ENCODE measurements around the gene CCDC51.
A peak's percentile ranks its signal among the peaks of the same experiment; 100 is the strongest.

The CCDC51 gene

DNA sequence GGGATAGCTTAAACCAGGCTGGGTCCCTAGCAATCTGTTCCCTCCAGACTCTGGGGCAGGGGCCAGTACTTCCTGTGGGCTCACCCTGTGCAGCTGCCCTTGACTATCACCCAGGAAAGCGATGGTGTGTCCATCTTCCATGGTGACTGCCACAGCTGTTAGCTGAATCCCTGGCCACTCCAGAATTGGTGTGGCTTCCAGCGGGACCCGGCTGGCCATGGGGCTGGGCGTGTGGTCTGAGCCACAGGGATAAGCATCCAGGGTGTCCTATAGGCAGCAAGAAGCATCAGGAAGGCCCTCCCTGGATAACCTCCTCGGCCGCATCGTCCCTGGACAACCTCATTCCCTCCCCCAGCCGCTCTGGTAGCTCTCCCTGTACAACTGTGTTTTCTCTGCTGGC, 17.2 kb downstream of the CCDC51 start:
- no peak for DNase-seq (ENCODE audit: insufficient read length, low spot score)
- no peak for FAIRE-seq

DNA sequence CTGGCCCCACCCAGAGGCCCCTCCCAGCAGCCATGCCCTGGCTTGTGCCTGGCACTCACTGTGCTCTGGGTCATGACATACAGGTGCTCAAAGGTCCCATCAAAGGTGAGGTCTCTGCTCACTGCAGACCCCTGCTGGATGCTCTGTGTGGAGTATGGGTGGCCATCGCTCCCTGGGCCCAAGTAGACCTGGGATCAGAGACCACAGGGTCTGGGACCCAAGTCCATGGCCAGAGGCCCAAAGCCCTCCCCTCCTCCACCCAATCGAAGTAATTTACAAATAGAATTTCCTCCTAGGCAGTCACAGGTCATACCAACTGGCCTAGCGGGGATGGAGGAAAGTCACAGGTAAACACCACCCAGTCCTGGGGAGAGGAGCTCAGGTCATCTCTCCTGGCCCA, 17.6 kb downstream of the CCDC51 start:
- no peak for FAIRE-seq

DNA sequence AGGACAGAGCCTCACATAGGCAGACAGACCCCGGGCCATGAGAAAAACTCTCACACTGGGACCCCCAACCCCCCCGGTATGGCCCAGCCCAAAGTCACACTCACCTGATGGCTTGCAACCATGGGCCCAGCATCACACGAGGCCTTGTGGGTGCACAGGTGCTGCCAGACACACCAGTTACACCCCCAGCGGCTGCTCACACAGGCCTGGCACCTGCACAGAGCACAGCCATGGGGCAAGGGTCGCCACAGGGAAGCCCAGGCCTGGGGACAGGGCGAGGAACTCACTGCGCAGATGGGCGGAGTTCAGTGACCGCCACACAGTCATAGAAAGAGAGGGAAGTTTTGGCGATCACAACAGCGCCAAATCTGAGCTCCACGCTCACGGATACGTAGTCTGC, 19.4 kb downstream of the CCDC51 start:
- no peak for DNase-seq (ENCODE audit: insufficient read length, low spot score)
- FAIRE-seq = no peak

More for the DNA sequence above, 17.6 kb downstream of the CCDC51 start:
- no peak for DNase-seq (ENCODE audit: insufficient read length, low spot score)

DNA sequence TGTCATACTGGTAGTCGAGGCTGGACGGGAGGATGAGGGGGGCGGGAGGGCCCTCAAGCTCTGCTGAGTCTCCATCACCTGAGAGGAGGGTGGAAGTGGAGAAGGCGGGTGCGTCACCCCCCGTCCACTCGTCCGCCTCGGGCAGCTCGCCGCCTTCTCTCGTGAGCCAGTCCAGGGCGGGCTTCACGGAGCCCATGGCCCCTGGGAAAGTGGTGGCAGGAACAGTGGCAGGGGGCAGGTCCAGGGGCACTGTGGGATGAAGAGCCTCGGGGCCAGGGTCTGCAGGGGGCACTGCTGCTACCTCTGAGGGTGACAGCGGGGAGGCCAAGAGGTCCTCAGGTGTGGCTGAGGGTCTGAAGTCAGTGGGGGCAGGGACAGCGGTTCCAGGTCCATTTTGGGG, 20.3 kb downstream of the CCDC51 start:
- no peak for FAIRE-seq
- DNase-seq (ENCODE audit: insufficient read length, low spot score) = no peak

DNA sequence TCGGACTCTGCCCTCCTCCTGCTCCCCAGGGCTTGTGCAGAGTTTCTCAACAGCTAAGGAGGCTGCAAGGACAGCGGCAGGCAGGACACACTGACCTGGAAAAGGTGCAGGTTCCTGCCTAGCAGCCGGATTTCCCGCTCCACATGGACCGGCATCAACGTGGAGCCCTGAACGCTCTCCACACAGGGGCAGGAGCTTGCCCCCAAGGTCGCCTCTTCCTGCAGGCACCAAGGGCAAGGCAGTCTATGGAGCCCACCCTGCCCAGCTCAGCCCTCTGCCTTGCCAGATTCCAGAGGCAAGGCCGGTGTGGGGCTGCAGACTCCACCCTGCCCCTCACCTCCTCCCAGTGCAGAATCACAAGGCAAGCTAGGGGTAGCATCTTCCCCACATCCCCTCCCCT, 20.8 kb downstream of the CCDC51 start:
- FAIRE-seq = no peak
- no peak for DNase-seq (ENCODE audit: insufficient read length, low spot score)

DNA sequence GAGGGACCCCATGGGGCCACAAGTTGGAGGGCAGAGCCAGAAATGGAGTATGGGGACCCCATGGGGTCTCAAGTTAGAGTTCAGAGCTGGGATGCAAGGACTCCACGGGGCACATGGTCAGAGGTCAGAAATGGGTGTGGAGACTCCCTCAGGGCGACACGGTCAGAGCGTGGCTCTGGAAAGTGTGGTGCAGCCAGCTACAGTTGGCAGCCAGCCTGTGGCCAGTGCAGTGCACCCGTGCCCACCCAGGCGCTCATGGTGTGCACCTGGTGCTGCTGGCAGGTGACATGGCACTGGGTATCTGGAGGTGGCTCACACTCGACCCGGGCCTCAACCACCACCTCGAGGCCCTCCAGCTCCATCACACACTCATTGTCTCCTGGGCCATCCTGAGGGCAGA, 21.3 kb downstream of the CCDC51 start:
- DNase-seq (ENCODE audit: insufficient read length, low spot score) = no peak
- FAIRE-seq = no peak

DNA sequence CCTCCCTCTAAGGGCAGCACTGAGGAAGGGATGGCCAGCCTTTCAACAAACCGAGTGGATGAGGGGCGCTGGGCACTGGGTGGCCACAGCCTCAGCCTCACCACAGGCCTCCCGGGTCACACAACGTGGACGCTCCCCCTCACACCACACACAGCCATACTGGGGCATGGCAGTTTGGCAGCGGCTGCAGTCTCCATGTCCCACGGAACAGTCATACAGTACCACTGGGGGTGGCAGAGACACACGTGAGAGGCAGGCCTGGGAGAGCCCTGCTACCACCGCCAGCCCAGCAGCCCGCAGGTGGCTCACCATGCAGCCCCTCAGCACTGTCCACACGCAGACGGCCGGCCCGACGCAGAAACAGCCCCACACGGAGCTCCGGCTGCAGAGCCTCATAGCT, 21.8 kb downstream of the CCDC51 start:
- FAIRE-seq = no peak
- no peak for DNase-seq (ENCODE audit: insufficient read length, low spot score)

DNA sequence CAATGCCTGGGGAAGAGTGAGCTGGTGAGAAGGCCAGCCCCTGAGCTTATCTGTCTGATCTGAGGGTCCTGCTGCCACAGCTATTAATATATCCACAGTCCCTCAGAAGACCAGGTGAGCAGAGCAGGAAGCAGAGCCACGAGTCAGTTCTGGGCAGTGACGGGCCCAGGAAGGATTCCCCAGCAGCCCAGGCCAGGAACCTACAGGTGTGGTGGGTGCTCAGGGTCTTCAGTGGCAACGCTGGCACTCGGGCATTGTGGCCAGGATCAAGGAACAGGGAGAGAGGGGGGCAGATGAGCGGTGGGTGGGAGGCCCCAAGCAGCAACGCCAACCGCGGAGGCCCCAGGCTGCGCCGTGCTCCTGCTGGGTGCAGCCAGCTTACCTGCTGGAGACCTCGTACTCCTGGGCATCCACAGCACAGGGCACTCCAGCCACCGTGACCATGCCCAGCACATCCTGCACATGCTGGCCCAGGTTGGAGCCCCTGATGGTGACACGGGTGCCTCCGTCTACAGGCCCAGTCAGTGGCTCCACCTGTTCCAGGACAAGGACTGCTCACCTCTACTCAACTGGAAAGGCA, 22.3 kb downstream of the CCDC51 start:
- no peak for FAIRE-seq
- no peak for DNase-seq (ENCODE audit: insufficient read length, low spot score)

DNA sequence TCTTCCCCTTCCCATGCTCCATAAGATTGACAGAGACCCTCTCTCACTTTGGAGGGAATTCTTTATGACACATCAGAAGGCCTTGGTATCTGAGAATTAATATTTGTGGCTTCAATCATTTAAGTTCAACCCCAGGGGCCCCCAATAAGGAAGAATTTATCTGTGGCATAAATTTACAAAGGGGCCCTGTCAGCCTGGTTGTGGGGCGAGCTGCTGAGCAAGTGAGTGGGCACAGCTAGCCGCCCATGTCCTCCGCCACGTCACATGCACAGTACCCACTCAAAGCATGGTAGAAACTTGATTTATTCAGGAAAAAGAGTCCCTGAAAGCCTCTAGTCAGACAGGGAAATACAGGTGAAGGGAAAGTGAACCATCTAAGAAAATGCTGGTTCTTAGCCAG, 23.4 kb downstream of the CCDC51 start:
- DNase-seq (ENCODE audit: insufficient read length, low spot score) = no peak
- no peak for FAIRE-seq

DNA sequence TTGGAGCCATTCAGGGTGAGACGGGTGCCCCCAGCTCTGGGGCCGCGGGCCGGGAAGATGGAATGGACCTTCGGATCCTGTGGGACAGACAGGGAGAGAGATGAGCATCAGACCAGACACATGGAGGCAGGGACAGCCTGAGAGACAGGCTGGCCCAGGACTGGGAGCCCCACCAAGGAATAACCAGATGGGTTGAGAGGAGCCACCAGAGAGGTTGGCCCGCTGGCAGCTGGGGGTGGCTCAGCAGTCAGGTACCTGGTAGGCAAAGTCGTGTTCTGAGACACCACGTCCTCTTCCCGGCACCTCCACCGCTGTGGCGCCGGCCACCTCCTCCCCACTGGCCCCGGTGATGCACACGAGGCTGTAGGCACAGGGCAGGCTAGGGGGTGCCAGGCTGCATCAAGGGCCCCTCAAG, 23.8 kb downstream of the CCDC51 start:
- DNase-seq (ENCODE audit: insufficient read length, low spot score) (no peak), FAIRE-seq (no peak)

DNA sequence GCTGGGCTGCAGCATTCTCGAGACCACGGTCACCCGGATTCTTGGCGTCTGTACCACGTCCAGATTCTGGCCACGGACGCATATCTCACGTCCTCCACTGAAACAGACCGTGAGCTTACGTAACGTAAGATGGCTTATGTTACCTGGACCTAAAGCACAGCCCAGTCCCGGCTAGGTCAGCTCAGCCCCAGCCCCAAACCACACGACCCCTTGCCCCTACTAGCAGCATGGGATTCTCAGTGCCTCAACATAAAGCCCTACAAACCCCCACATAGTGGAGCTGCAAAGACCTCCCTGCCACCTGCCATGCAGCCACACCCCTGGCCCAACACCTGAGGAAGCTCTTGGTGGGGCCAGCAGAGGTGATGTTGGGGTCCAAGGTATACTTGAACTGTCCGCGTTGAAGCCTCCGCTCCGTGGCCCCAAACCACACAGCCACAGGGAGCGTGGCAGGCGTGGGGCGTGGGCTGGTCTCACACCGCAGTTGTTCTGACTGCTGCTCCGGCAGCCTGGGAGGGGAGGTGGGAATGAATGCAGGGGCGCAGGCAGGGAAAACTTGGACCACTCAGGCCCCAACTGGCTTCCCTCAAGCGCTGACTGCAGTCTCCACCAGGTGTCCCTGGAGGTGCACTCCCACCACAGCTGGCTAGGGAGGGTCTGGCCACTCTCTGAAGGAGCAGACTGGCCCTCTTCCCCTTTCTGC, 24.5 kb downstream of the CCDC51 start:
- FAIRE-seq (no peak), DNase-seq (ENCODE audit: insufficient read length, low spot score) (no peak)

DNA sequence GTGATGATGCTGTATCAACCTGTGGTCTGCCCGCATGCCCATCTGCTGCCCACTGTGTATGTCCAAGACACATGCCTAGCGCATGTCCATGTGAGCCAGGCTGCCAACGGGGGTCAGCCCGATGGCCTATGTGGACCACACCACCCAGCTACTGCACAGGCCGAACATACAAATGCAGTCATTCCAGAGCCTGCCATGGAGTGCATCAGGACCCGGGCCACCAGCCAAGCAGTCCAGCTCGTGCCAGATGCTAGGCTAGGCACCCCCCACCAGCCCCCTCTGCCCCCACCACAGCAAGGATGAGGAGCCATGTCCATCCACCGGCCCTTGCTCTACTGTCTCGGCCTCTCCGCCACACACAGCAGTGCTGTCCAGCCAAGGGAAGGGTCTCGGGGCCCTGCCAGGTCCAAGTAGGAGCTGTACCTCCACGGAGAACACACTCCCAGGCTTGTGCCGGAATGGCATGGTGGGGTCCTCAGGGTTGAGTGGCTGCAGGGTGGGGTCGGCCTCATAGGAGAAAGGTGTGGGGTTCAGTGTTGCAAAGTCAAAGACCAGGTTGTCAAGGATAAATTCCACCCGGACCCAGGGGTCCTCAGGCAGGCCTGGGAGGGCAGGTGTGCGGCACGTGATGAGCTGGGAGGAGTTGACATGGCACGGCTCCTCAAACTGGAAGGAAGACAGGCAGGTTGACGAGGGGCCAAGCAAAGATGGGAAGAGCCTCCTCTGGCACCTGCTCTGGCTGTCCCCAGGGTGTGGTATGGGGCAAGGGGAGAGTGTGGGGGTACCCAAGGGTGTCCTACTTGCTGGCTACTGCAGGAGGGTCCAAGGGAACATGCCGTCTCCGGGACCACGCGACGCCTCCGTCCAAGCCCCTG, 25.3 kb downstream of the CCDC51 start:
- FAIRE-seq (no peak), DNase-seq (ENCODE audit: insufficient read length, low spot score) (no peak)

DNA sequence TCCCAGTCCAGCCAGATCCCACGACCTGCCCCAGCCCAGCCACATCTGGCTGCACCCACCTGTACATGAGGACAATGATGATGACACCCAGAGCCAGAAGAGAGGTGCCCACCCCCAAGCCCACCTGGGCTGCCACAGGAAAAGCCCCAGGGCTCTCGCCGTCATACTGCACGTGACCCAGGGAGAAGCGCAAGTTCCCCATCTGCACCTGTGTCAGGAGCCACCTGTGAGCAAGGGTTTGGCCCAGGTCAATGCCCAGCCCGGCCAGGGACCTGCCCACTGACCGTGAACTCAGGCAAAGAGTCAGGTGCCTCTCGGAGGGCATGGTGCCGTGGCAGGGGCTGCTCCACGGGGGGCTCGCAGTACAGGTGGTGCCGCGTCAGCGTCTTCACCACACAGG, 26.3 kb downstream of the CCDC51 start:
- no peak for FAIRE-seq
- DNase-seq (ENCODE audit: insufficient read length, low spot score) = no peak

DNA sequence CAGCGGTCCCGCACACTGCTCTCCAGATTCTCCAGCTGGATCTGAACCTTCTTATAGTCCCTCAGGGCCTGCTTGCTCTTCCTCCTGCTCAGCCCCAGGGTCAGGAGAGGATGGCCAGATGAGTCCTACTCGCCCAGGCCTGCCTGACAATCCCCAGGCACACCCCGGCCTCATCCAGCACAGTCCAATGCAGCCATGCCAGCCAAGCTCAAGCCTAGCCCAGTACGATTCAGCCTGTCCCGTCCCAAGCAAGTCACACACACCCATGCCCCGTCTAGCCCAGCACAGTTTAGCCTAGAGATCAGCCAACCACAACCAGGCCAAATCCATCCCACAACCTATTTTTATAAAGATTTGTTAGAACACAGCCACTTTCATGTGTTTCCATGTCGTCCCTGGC, 26.8 kb downstream of the CCDC51 start:
- DNase-seq (ENCODE audit: insufficient read length, low spot score) = no peak
- FAIRE-seq = peak; percentile 26

DNA sequence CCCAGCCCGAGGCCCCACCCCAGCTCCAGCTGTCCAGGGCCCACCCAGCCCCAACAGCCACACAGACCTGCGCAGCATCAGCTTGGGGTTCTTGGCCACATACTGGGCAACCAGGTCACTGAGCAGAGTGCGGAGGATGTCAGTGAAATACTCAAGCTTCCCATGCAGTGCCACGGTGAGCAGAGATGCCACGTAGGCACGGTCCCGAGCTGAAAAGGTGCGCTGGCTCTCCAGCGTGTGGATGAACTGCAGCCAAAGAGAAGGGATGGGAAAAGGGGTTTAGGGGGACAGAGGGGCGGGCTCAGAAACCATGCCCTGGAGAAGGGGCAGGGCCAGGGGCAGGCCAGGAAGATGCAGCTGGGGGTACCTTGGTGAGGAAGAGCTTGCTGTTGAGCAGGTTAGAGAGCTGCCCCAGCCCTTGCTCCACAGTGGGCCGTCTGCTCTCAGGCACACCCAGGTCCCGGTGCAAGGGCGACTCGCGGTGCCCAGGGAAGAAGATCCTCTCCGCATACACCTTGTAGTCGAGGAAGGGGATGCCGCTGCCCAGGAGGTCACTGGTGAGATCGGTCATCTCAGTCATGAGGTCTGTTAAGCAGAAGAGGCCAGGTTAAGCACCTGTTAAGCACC, 27.4 kb downstream of the CCDC51 start:
- DNase-seq (ENCODE audit: insufficient read length, low spot score) = no peak
- FAIRE-seq = no peak

DNA sequence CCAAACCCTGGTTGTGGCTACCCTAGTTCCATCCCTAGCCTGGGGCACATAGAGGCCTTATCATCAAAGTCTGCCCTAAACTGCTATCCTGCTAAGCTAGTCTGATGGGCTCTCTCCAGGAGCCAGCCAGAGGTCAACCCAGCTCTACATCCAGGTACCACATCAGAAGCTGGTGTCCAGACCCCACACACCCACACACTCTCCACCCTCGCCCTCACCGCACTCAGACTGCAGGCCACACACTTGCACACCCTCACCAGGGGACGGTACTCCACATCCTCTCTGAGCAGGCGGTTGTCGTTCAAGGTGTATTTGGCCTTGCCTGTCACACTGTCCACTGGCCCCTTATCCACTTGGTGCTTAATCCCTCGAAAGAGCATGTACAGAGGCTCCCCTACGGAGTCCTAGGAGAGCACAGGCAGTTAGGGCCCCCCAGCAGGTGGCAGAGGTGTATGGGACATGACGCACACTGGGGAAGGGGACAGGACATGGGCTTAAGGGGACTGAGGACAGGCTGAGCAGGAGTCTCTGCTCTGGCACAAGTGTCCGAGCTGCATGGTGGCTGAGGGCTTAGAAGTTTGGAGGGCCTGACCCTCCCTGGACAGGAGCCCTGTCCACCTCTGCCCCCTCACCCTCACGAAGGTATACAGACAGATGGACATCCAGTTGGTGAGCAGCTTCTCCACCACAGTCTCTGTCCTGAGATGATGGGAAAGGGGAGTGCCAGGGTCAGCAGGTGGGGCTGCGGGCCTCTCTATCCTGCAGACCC, 28.1 kb downstream of the CCDC51 start:
- DNase-seq (ENCODE audit: insufficient read length, low spot score) = no peak
- FAIRE-seq = no peak

DNA sequence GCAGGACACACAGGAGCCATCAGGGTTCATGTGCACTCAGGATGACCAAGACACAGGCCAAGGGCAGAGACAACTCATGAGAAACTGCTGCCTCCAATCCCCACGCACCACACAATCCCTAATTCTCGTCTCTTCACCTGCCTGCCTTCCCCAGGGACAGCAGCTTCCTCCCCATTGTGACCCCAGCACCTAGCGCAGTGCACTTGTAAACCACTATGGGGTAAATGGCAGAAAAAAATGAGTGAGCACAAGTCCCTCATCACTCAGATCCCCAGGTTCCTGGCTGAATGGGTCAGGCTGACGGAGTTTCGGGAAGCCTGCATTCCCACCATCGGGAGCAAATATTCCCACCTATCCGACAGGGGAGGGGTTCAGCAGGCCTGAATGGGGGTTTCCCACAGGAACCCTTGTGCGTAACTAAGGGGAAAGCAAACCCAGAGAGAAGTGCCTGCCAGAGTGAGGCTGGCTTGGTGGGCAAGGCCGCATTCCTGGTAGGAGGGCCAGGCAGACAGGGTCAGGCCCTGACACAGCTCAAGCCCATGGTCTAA, 28.8 kb downstream of the CCDC51 start:
- no peak for FAIRE-seq
- no peak for DNase-seq (ENCODE audit: insufficient read length, low spot score)

DNA sequence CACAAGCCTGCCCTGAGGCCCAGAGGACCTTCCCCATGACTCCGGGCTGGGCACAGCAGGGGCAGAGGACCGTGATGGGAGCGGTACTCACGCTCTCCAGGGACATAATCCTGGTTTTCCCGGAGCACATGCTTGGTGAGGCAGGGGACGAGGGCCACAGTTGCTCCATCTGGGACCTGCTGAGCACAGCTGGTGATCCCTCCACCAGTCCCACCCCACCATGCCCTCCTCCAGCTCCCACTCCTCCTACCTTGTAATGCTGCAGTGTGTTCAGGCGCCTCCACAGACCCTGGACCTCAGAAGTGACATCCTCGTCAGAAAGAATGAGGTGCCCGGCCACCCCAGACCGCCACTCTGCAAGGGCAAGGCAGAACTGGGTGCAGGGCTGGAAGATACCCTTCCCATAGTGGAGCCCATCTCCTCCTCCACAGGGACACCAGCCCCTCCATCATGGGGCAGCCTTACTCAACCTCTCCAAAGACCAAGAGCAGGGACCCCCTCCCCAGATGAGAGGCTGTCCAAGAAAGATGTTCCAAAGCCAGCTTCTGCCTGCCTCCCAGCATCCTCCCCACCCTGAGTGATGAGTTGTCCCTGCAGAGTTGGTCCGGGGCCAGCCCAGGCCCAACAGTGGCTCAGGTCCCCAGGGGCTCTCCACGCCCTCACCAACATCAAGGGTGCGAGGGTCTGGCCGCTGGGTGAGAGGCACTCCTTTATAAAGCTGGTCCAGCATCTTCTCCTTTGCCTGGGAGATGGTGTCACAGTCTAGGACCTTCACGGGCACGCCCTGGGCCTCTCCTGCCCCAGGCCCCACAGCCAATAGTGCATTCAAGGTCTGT, 29.5 kb downstream of the CCDC51 start:
- no peak for FAIRE-seq
- no peak for DNase-seq (ENCODE audit: insufficient read length, low spot score)
